Ishikawa (cell line): ENCODE data around the gene SH3GL1.

ENCODE experiments used
- EP300 ChIP-seq: IDR thresholded peaks from 2 replicates; pipeline ENCODE4 v1.6.1; 2012; ENCODE audit warnings: borderline replicate concordance
- FOXM1 ChIP-seq: IDR thresholded peaks from 2 replicates; pipeline ENCODE4 v1.6.1; 2012; ENCODE audit warnings: low read depth, borderline replicate concordance
- MAX ChIP-seq: IDR thresholded peaks from 2 replicates; pipeline ENCODE4 v1.6.1; 2012
- YY1 ChIP-seq: IDR thresholded peaks from 2 replicates; pipeline ENCODE4 v1.6.1; 2012; ENCODE audit warnings: low read depth

GRCh38 chr19:4375164-4376027 is 25.0 kb downstream of the SH3GL1 start:
- TF ChIP-seq YY1 (peak; percentile 57; the same call in 1 of the 2 replicates), MAX (peak; percentile 68), EP300 (peak; percentile 93), FOXM1 (peak; percentile 87)
